Naive thymus-derived CD4-positive, alpha-beta T cell (primary cell): ENCODE measurements around the gene AP5Z1. TPM values are rescaled to one million over a fixed set of nuclear protein-coding genes. Genes with fewer than 3 reads are reported as not detected.

Experiments
- ATAC-seq: fragments of 150-1000 bp; cut with Tn5 transposase; 2 replicates; pipeline ENCODE4 v1.10.0; 2021; ENCODE audit warnings: mild to moderate bottlenecking, moderate library complexity
- CTCF ChIA-PET: fragments of 350-600 bp; sonication (Branson Sonifier 250); formaldehyde crosslinking; loops from one replicate; lab custom pipeline; 2021; ENCODE audit warnings: antibody characterized with exemption; lab: Charles Lee
- POLR2A ChIA-PET: fragments of 350-600 bp; sonication (Branson Sonifier 250); formaldehyde crosslinking; loops from one replicate; lab custom pipeline; 2021; ENCODE audit warnings: antibody characterized with exemption, inconsistent platforms; lab: Charles Lee
- DNase-seq, 9 donors: peaks; one replicate each; pipeline versions ENCODE4 v3.0.0 to v3.0.0-alpha.2; 2020 to 2022; ENCODE audit warnings: mixed read lengths in 1 of 9
- H3K27ac ChIP-seq: one replicate; pipeline ENCODE4 v1.7.0; 2013; ENCODE audit warnings: mild to moderate bottlenecking, low read depth, low read length, moderate library complexity
- H3K27me3 ChIP-seq, 2 donors: one replicate each; pipeline ENCODE4 v1.7.0; 2013; ENCODE audit warnings: low read length in 2 of 2, mild to moderate bottlenecking in 2 of 2, moderate library complexity in 2 of 2; ENCODE audit not compliant: control insufficient read depth in 2 of 2, insufficient read depth in 2 of 2
- H3K36me3 ChIP-seq, 3 experiments: 1 replicate in 2 of 3; 2 replicates in 1 of 3; pipeline ENCODE4 v1.7.0; 2013; ENCODE audit warnings: low read length in 3 of 3, mild to moderate bottlenecking in 3 of 3, moderate library complexity in 1 of 3; ENCODE audit not compliant: insufficient read depth in 3 of 3, control insufficient read depth in 2 of 3
- H3K4me1 ChIP-seq, 2 donors: one replicate each; pipeline ENCODE4 v1.7.0; 2013; ENCODE audit warnings: low read length in 2 of 2, mild to moderate bottlenecking in 2 of 2, moderate library complexity in 1 of 2; ENCODE audit not compliant: control insufficient read depth in 2 of 2, insufficient read depth in 2 of 2
- H3K4me3 ChIP-seq: 2 replicates; pipeline ENCODE4 v1.7.0; 2013; ENCODE audit warnings: mild to moderate bottlenecking, low read length
- H3K9me3 ChIP-seq, 3 experiments: 1 replicate in 2 of 3; 2 replicates in 1 of 3; pipeline ENCODE4 v1.7.0; 2013; ENCODE audit warnings: low read length in 3 of 3; ENCODE audit not compliant: control insufficient read depth in 2 of 3
- H3K27ac Mint-ChIP-seq, 9 donors: one replicate each; pipeline ENCODE4 v1.8.0; 2020 to 2022; ENCODE audit warnings: mixed read lengths in 9 of 9, mild to moderate bottlenecking in 8 of 9, moderate library complexity in 5 of 9, inconsistent platforms in 2 of 9
- H3K27me3 Mint-ChIP-seq, 5 donors: one replicate each; pipeline ENCODE4 v1.8.0; 2021 to 2022; ENCODE audit warnings: mixed read lengths in 5 of 5, mild to moderate bottlenecking in 1 of 5
- H3K36me3 Mint-ChIP-seq, 5 donors: one replicate each; pipeline ENCODE4 v1.8.0; 2020 to 2022; ENCODE audit warnings: mixed read lengths in 5 of 5, mild to moderate bottlenecking in 3 of 5, inconsistent platforms in 1 of 5
- H3K4me1 Mint-ChIP-seq, 7 donors: one replicate each; pipeline ENCODE4 v1.8.0; 2020 to 2022; ENCODE audit warnings: mixed read lengths in 7 of 7, mild to moderate bottlenecking in 3 of 7, inconsistent platforms in 1 of 7
- H3K4me3 Mint-ChIP-seq, 10 donors: one replicate each; pipeline ENCODE4 v1.8.0; 2020 to 2022; ENCODE audit warnings: mild to moderate bottlenecking in 10 of 10, mixed read lengths in 10 of 10, moderate library complexity in 6 of 10, inconsistent platforms in 2 of 10
- H3K9me3 Mint-ChIP-seq, 11 donors: one replicate each; pipeline ENCODE4 v1.8.0; 2020 to 2022; ENCODE audit warnings: mixed read lengths in 11 of 11, mild to moderate bottlenecking in 4 of 11, inconsistent platforms in 1 of 11, moderate library complexity in 1 of 11
- intact Hi-C, 2 donors: fragments of 100-400 bp; cut with micrococcal nuclease; formaldehyde crosslinking; loops; one replicate each; pipeline ENCODE4 v1.15.1; 2023
- polyA plus RNA-seq, 2 donors: library from polyadenylated mRNA; unstranded; fragments of 300-500 nt; fragmentation: Illumina TruSeq; gene quantifications; one replicate each; pipeline ENCODE4 v1.2.3, GENCODE V29; 2021
- total RNA-seq, 6 experiments: library from RNA in 5 of 6; stranded (reverse) in 5 of 6; gene quantifications; 1 replicate in 5 of 6; 2 replicates in 1 of 6; pipeline ENCODE4 v1.2.3 and lab custom pipeline; 2021 to 2026

The AP5Z1 gene
- total and polyA plus RNA-seq, 7 experiments from 2014 or later, result 36.7 to 114 (median 87.5) TPM

DNA sequence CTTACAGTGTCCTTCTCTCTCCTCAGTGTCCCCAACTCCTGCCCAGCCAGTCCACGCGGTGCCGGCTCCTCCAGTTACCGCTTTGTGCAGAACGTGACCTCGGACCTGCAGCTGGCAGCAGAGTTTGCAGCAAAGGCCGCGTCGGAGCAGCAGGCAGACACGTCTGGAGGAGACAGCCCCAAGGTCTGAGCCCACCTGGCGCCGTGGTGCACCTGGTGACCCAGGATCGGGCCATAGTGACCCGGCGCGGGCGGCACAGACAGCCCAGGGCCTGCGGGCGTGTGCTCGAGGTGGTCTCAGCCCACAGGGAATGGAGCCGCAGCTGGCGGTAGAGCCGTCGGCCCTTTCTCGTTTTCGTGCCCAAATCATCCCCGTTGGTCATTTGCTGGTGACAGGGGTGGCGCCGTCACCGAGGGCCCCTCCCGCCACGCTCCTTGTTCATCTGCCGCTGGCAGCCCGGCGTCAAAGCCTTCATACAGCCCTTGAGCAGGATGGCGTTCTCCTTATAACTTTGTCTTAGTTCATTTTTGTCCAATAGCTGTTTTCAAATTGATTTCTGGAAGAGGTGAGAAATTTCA is 20.9 kb upstream of the AP5Z1 start:
- Mint-ChIP-seq H3K9me3 (peaks cover 0 to 2% (median 0%) of the 10 kb centered on the region in 11 donors), H3K4me3 (no peak overlapping the region), H3K27me3 (no peaks in the 10 kb centered on the region), H3K4me1 (peaks cover 0 to 37% (median 17%) of the 10 kb centered on the region in 7 donors), H3K27ac (no peak overlapping the region), H3K36me3 (peaks cover 0 to 4% (median 0%) of the 10 kb centered on the region in 5 donors)
- no peak for ATAC-seq
- CTCF ChIA-PET, result interaction anchor here (0.7 to 6.7 kb wide), 3 partner anchors 63 to 147 kb away, joined by 3 to 32 read pairs (median 6); no protein-coding TSS in a partner anchor
- intact Hi-C loops, result loop anchor here (1.0 to 2.0 kb wide), 6 partner anchors 8 to 143 kb away; partner anchors contain the start of gene AP5Z1 (in 1 of the 2)
- POLR2A ChIA-PET, result interaction anchor here (0.6 to 3.3 kb wide), 7 partner anchors 21 to 118 kb away, joined by 3 to 13 read pairs (median 4); partner anchors contain the start of gene AP5Z1
- Histone ChIP-seq H3K4me1 (peaks cover 4 to 14% of the 10 kb centered on the region in 2 donors), H3K9me3 (no peaks in the 10 kb centered on the region), H3K36me3 (peaks cover 0 to 62% (median 28%) of the 10 kb centered on the region in 3 experiments), H3K27me3 (no peaks in the 10 kb centered on the region), H3K4me3 (no peak overlapping the region), H3K27ac (no peak overlapping the region)
- no peak for DNase-seq

DNA sequence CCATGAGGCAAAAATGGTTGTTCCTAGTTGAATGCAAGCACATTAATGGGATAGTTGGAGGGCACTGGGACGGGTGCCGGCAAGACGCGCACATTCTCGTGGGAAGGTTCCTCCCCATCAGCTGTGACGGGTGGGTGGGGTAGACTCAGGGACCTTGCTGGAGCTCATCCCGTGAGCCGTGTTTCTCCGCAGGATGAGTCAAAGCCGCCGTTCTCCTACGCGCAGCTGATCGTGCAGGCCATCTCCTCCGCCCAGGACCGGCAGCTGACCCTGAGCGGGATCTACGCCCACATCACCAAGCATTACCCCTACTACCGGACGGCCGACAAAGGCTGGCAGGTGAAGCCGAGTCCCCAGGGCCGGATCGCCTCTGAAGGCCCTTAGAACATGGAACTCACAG is 20.4 kb upstream of the AP5Z1 start:
- Histone ChIP-seq H3K9me3 (no peaks in the 10 kb centered on the region), H3K4me1 (peaks cover 4 to 13% of the 10 kb centered on the region in 2 donors), H3K36me3 (peaks cover 0 to 67% (median 31%) of the 10 kb centered on the region in 3 experiments), H3K27ac (no peak overlapping the region), H3K4me3 (no peak overlapping the region), H3K27me3 (no peaks in the 10 kb centered on the region)
- H3K36me3 Mint-ChIP-seq, result peaks cover 0 to 6% (median 4%) of the 10 kb centered on the region in 5 donors
- H3K27ac Mint-ChIP-seq, result no peak overlapping the region
- no peak for DNase-seq
- intact Hi-C loops, result loop anchor here in 1 of 2 donors (2.0 kb wide), 2 partner anchors 20 to 114 kb away; partner anchors contain the start of gene AP5Z1
- ChIA-PET CTCF (interaction anchor here (6.7 kb wide), 1 partner anchor 143 kb away, joined by 32 read pairs; no protein-coding TSS in a partner anchor), POLR2A (interaction anchor here (0.7 to 3.3 kb wide), 6 partner anchors 20 to 143 kb away, joined by 3 to 13 read pairs (median 4); partner anchors contain the start of gene AP5Z1)
- H3K4me3 Mint-ChIP-seq, result no peak overlapping the region
- no peak for ATAC-seq
- no peaks in the 10 kb centered on the region for H3K27me3 Mint-ChIP-seq
- peaks cover 0 to 32% (median 17%) of the 10 kb centered on the region in 7 donors for H3K4me1 Mint-ChIP-seq
- H3K9me3 Mint-ChIP-seq, result peaks cover 0 to 2% (median 0%) of the 10 kb centered on the region in 11 donors

DNA sequence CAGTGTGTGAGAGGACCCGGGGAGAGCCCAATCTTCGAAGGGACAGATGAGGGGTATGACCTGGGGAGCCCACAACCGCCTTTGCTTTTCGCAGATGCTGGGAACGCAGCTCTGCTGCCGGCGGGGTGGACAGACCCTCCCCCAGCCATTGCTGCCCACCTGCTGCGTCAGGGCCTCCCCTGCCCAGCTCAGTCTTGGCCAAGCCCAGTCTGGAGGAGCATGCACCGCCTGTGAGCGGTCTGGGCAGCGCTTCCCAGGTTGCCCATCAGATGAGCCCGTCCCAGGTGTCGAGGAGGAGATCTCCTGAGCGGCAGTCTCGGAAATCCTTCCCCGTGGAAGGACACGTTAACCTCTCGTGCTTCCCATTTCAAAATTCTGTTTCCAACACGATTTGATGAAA is 17.3 kb upstream of the AP5Z1 start:
- peaks cover 0 to 26% (median 9%) of the 10 kb centered on the region in 5 donors for H3K36me3 Mint-ChIP-seq
- intact Hi-C loops, result no loop called here
- POLR2A ChIA-PET, result interaction anchor here (1.1 kb wide), 1 partner anchor 17 kb away, joined by 4 read pairs; the partner anchor contains the start of gene AP5Z1

DNA sequence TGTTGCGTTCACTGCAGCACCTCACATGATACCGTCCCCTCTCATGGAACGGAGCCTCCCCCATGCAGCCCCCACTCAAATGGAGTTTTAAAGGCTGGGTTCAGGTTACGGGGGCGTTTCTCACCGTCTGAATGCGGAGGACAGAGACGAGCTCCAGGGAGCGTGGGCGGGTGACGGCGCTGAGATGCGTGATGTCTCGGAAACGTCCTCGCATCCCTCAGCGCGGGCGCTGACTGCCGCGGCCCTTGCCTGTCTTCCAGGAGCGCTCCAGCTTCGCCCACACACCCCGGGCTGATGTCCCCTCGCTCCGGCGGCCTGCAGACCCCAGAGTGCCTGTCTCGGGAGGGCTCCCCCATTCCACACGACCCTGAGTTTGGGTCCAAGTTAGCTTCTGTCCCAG is 16.6 kb upstream of the AP5Z1 start:
- peaks cover under 1 to 3% of the 10 kb centered on the region in 2 donors for H3K4me1 ChIP-seq
- Mint-ChIP-seq H3K27me3 (no peaks in the 10 kb centered on the region), H3K27ac (no peak overlapping the region), H3K4me1 (peaks cover 0 to 9% (median 5%) of the 10 kb centered on the region in 7 donors), H3K36me3 (peaks cover 0 to 30% (median 9%) of the 10 kb centered on the region in 5 donors), H3K4me3 (no peak overlapping the region), H3K9me3 (peaks cover 0 to 2% (median 0%) of the 10 kb centered on the region in 11 donors)
- intact Hi-C loops, result no loop called here
- no peak overlapping the region for H3K4me3 ChIP-seq
- no peaks in the 10 kb centered on the region for H3K9me3 ChIP-seq
- no peaks in the 10 kb centered on the region for H3K27me3 ChIP-seq
- POLR2A ChIA-PET, result interaction anchor here (1.1 kb wide), 1 partner anchor 17 kb away, joined by 4 read pairs; the partner anchor contains the start of gene AP5Z1
- CTCF ChIA-PET, result interaction anchor here (0.6 kb wide), 1 partner anchor 21 kb away, joined by 5 read pairs; no protein-coding TSS in a partner anchor
- no peak overlapping the region for H3K27ac ChIP-seq
- no peak for ATAC-seq
- H3K36me3 ChIP-seq, result peaks cover 0 to 96% (median 32%) of the 10 kb centered on the region in 3 experiments
- DNase-seq, result no peak

More for the DNA sequence above, 17.3 kb upstream of the AP5Z1 start:
- peaks cover 0 to 90% (median 32%) of the 10 kb centered on the region in 3 experiments for H3K36me3 ChIP-seq
- H3K4me3 ChIP-seq, result no peak overlapping the region
- H3K4me1 ChIP-seq, result peaks cover 4 to 10% of the 10 kb centered on the region in 2 donors
- H3K27ac Mint-ChIP-seq, result no peak overlapping the region
- H3K4me1 Mint-ChIP-seq, result peaks cover 0 to 16% (median 11%) of the 10 kb centered on the region in 7 donors
- H3K4me3 Mint-ChIP-seq, result no peak overlapping the region
- no peaks in the 10 kb centered on the region for H3K27me3 Mint-ChIP-seq
- H3K27ac ChIP-seq, result no peak overlapping the region
- no peaks in the 10 kb centered on the region for H3K27me3 ChIP-seq
- ATAC-seq (no peak), DNase-seq (no peak)
- CTCF ChIA-PET, result no interaction called here
- peaks cover 0 to 2% (median 0%) of the 10 kb centered on the region in 11 donors for H3K9me3 Mint-ChIP-seq
- H3K9me3 ChIP-seq, result no peaks in the 10 kb centered on the region

DNA sequence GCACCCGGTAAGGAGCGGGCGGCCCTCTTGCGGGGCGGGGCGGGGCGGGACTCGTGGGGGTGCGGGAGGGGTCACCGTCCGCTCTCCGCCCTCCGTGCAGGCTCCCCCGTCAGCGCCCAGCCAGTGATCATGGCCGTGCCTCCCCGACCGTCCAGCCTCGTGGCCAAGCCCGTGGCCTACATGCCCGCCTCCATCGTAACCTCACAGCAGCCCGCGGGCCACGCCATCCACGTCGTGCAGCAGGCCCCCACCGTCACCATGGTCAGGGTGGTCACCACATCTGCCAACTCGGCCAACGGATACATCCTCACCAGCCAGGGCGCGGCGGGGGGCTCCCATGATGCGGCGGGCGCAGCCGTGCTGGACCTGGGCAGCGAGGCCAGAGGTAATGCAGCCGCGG is 16.2 kb upstream of the AP5Z1 start:
- Histone ChIP-seq H3K9me3 (no peaks in the 10 kb centered on the region), H3K36me3 (peaks cover 0 to 99% (median 31%) of the 10 kb centered on the region in 3 experiments), H3K4me1 (no peaks in the 10 kb centered on the region), H3K4me3 (no peak overlapping the region), H3K27me3 (no peaks in the 10 kb centered on the region), H3K27ac (no peak overlapping the region)
- Mint-ChIP-seq H3K27me3 (no peaks in the 10 kb centered on the region), H3K27ac (no peak overlapping the region), H3K9me3 (peaks cover 0 to 2% (median 0%) of the 10 kb centered on the region in 11 donors), H3K36me3 (peaks cover 0 to 30% (median 9%) of the 10 kb centered on the region in 5 donors), H3K4me3 (no peak overlapping the region), H3K4me1 (peaks cover 0 to 6% (median 3%) of the 10 kb centered on the region in 7 donors)
- POLR2A ChIA-PET, result interaction anchor here (1.1 kb wide), 1 partner anchor 16 kb away, joined by 4 read pairs; the partner anchor contains the start of gene AP5Z1
- CTCF ChIA-PET, result no interaction called here
- ATAC-seq, result no peak
- intact Hi-C loops, result no loop called here
- no peak for DNase-seq

DNA sequence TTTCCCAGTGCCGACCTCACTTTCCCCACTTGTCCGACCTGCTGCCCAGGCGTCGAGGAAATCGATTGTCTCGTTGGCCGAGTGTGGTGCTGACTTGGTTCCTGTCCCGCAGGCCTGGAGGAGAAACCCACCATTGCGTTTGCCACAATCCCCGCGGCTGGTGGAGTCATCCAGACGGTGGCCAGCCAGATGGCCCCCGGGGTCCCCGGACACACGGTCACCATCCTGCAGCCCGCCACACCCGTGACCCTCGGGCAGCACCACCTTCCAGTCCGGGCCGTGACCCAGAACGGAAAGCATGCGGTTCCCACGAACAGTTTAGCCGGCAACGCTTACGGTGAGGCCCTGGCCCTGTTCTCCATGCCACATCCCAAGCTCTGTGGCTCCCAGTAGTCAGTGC is 14.5 kb upstream of the AP5Z1 start:
- Mint-ChIP-seq H3K27me3 (no peaks in the 10 kb centered on the region), H3K36me3 (peaks cover 0 to 30% (median 9%) of the 10 kb centered on the region in 5 donors), H3K27ac (no peak overlapping the region), H3K4me3 (no peak overlapping the region), H3K9me3 (peaks cover 0 to 2% (median 0%) of the 10 kb centered on the region in 11 donors), H3K4me1 (no peaks in the 10 kb centered on the region)
- no peak overlapping the region for H3K27ac ChIP-seq
- DNase-seq (no peak), ATAC-seq (no peak)
- ChIA-PET POLR2A (interaction anchor here (4.4 kb wide), 1 partner anchor 14 kb away, joined by 23 read pairs; the partner anchor contains the start of gene AP5Z1), CTCF (no interaction called here)
- no peaks in the 10 kb centered on the region for H3K9me3 ChIP-seq
- H3K27me3 ChIP-seq, result no peaks in the 10 kb centered on the region
- H3K36me3 ChIP-seq, result peaks cover 0 to 92% (median 19%) of the 10 kb centered on the region in 3 experiments
- H3K4me1 ChIP-seq, result no peaks in the 10 kb centered on the region
- intact Hi-C loops, result no loop called here
- H3K4me3 ChIP-seq, result no peak overlapping the region
